Right cardiac atrium (tissue), 5 donors: ENCODE data around the gene FECH. TPM values are rescaled to one million over a fixed set of nuclear protein-coding genes. Genes with fewer than 3 reads are reported as not detected.
"Not testable (repeated sequence)": the region's sequence is repeated elsewhere in the genome, so short reads cannot be mapped to it uniquely, and the experiment has no call there.

ENCODE experiments used
- ATAC-seq, 2 donors: fragments of 200-7000 bp; cut with Tn5 transposase; one replicate each; pipeline versions ENCODE4 v1.8.0 to v1.9.1; 2020; ENCODE audit warnings: moderate library complexity in 2 of 2, mild to moderate bottlenecking in 1 of 2
- DNase-seq, 3 donors: peaks; one replicate each; pipeline ENCODE4 v3.0.0-alpha.2; 2020
- H3K27ac ChIP-seq: one replicate; pipeline ENCODE4 v1.5.1; 2013; ENCODE audit warnings: mild to moderate bottlenecking, low read length, control low read depth, moderate library complexity
- H3K27me3 ChIP-seq: one replicate; pipeline ENCODE4 v1.6.1; 2013; ENCODE audit not compliant: control insufficient read depth, insufficient read depth
- H3K4me1 ChIP-seq: one replicate; pipeline ENCODE4 v1.6.1; 2013; ENCODE audit warnings: low read length; ENCODE audit not compliant: control insufficient read depth, insufficient read depth
- H3K4me3 ChIP-seq: one replicate; pipeline ENCODE4 v1.5.1; 2013; ENCODE audit warnings: low read length, control low read depth
- H3K9me3 ChIP-seq: one replicate; pipeline ENCODE4 v1.6.1; 2013; ENCODE audit warnings: low read length; ENCODE audit not compliant: control insufficient read depth
- WGBS: extraction: QIAGEN DNeasy Blood & Tissue Kit; methylation state at CpG from one replicate; pipeline ENCODE4 v1.1.7; 2013; 5-methylcytosine and 5-hydroxymethylcytosine counted together
- intact Hi-C, 4 donors: fragments of 100-400 bp; cut with DNase I; formaldehyde crosslinking; loops; one replicate each; pipeline versions ENCODE4 v1.11.0 to v1.14.0; 2022 to 2023
- polyA plus RNA-seq: library from polyadenylated mRNA; stranded (reverse); fragments of 200-250 nt; gene quantifications from one replicate; pipeline ENCODE4 v1.2.3, GENCODE V29; 2013
- total RNA-seq, 4 donors: library from RNA; stranded (reverse); fragmentation: NEBNext Ultra II Directional; extraction: Animal tissue kit (Norgen Biotek cat#: 25700); gene quantifications; one replicate each; pipeline ENCODE4 v1.2.1, GENCODE V29; 2021
- donor health status: healthy with polysubstance abuse.
- donor health status: DM: no; HTN: yes; CAD: no.
- donor health status: DM: no; HTN: no; CAD: no.
- donor health status: DM: no; HTN: yes; CAD: no; lungs with severe emphysema.
- donor health status: DM: yes; HTN: yes; CAD: no.

FECH gene
- total and polyA plus RNA-seq, 5 donors: 7.6 to 30.6 (median 23.1) TPM

DNA sequence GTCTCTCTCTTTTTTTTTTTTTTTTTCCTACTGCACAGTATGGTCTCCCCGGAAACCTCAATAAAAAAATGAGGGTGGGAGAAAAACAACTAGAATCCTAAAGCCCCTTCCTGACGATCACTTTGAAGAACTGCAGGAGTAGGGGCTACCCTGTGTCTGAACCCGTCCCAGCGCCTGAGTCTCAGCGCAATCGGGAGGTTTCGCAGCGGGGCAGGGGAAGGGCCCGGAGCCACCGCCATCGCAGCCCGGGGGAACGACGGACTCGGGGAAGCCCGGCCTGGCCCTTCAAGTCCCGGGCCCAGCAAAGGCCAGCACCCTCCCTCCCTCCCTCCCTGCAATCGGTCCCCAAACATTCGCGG, 34.7 kb upstream of the FECH start:
- WGBS: under 1% methylated on average over 20 of the region's 20 CpGs
- intact Hi-C loops: no loop called here

DNA sequence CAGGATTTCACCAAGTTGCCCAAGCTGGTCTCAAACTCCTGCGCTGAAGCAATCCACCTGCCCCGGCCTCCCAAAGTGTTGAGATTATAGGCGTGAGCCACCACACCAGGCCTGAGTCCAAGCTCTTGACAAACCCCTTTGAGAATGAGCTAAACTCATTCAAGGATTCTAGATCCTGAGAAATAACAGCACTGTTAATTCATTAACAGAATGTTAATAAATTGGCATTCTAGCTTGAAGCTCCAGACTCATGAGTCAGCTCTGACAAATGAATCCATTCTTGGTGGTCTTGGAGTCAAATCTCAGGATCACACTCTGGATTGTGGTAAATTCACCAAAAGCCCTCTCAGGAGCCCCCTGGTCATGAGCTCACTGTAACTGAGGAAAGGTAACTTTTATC, 33.4 kb upstream of the FECH start:
- DNase-seq: no peak
- H3K27me3 ChIP-seq: no peaks in the 10 kb centered on the region
- H3K27ac ChIP-seq: no peak overlapping the region
- ATAC-seq: no peak
- no peaks in the 10 kb centered on the region for H3K4me1 ChIP-seq
- intact Hi-C loops: no loop called here
- 92% methylated on average over 3 of the region's 3 CpGs for WGBS
- H3K4me3 ChIP-seq: no peak overlapping the region
- no peaks in the 10 kb centered on the region for H3K9me3 ChIP-seq

More for the DNA sequence above, 34.7 kb upstream of the FECH start:
- ATAC-seq (peak; percentile 40 to 52), DNase-seq (peak in 1 of 3 donors; percentile 26)
- Histone ChIP-seq H3K4me1 (no peaks in the 10 kb centered on the region), H3K27ac (peak overlapping the region; percentile 83), H3K27me3 (no peaks in the 10 kb centered on the region), H3K9me3 (no peaks in the 10 kb centered on the region), H3K4me3 (peak overlapping the region; percentile 66)

DNA sequence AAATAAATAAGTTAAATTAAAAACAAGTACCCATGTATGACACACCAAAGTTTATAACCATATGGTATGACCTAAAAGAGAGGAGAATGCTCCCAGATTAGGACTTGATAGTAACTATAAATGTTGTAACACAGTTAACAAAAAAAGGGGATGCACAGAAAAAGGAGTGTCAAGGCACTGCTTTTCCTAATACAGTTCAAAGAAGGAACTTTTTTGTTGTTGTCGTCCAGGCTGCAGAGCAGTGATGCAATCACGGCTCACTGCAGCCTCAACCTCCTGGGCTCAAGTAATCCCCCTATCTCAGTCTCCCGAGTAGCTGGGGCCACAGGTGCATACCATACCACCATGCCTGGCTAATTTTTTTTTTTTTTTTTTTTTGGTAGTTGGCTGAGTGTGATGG, 32.4 kb upstream of the FECH start:
- Histone ChIP-seq H3K27ac (no peak overlapping the region), H3K4me1 (no peaks in the 10 kb centered on the region), H3K9me3 (no peaks in the 10 kb centered on the region), H3K4me3 (no peak overlapping the region), H3K27me3 (no peaks in the 10 kb centered on the region)
- ATAC-seq: no peak
- 73% methylated on average over 3 of the region's 3 CpGs for WGBS
- DNase-seq: no peak
- intact Hi-C loops: no loop called here

DNA sequence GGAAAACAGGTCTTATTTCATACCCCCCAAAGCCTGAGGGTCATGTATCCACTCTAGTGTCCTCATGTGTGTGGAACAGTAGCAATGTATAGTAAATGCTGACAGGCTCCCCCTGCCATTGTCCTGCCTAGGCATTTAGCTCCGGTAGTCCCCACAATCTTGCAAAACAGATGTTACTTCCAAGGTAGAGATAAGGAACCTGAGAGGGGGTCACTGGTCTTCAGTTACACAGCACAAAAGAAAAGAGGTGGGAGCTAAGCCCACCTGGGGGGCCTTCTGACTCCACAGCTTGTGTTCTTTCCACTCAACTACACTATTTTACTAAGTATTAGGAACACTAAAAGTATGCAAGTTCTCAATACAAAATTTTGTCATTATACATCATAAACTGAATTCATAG, 17.4 kb upstream of the FECH start:
- H3K27me3 ChIP-seq: no peaks in the 10 kb centered on the region
- WGBS: 45% methylated on average over 1 of the region's 1 CpG
- no peak overlapping the region for H3K27ac ChIP-seq
- no peaks in the 10 kb centered on the region for H3K9me3 ChIP-seq
- DNase-seq (no peak), ATAC-seq (no peak)
- H3K4me3 ChIP-seq: no peak overlapping the region
- no peaks in the 10 kb centered on the region for H3K4me1 ChIP-seq
- intact Hi-C loops: no loop called here

DNA sequence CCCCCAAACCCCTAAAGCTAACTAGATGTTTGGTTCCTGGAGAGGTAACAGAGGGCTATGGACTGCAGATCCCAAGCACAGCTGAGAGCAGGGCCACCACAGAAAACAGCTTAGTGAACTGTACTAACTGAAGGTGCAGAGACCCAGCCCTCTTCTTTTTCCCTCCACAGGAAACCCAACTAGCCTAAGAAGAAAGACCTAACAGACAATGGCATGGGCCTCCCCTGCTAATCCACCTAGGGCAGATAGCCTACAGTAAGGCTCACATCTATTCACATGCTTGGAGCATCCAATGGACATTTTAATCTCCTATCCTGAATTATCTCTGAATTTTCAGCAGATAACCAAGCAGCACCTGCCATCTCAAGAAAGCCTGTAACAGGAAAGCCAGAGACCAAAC, 8.8 kb upstream of the FECH start:
- intact Hi-C loops: no loop called here
- ATAC-seq (no peak), DNase-seq (no peak)
- Histone ChIP-seq H3K27me3 (no peaks in the 10 kb centered on the region), H3K9me3 (no peaks in the 10 kb centered on the region), H3K27ac (no peak overlapping the region), H3K4me3 (no peak overlapping the region), H3K4me1 (no peaks in the 10 kb centered on the region)

DNA sequence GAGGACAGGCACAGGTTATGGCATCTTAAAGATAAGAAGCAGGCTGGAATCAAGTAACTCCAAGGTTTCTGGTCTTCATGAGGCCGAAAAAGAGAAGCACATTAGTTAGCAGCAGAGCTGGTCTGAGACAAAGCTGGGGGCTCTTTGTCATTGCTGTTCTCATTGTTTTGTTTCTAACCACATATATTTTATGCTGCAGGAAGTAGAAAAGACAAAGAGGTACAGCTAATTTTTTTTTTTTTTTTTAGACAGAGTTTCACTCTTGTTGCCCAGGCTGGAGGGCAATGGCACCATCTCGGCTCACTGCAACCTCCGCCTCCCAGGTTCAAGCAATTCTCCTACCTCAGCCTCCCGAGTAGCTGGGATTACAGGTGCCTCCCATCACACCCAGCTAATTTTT, 6.2 kb upstream of the FECH start:
- 89% methylated on average over 4 of the region's 4 CpGs for WGBS
- H3K4me1 ChIP-seq, ATAC-seq, H3K27ac ChIP-seq, H3K9me3 ChIP-seq, DNase-seq, H3K4me3 ChIP-seq, intact Hi-C loops, H3K27me3 ChIP-seq: not testable (repeated sequence)

DNA sequence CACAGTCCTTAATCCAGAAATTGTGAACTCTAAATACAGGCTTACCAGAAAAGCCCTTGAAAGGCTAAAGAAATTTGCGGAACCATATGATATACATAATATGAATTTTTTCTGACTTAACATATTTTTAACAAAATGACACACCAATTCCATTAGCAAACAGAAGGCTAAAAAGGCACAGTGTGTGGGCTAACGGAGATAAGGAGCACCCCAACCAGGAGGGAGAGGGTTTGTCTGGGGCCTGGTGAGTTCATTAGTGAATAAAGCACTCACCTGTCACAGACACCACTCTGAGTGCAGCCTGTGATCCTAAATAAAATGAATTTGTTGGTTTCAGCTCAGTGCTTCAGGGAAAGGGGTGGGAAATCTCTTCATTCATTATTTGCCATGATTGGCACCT, 2.7 kb upstream of the FECH start:
- intact Hi-C loops: no loop called here
- Histone ChIP-seq H3K4me3 (no peak overlapping the region), H3K4me1 (peaks cover 3% of the 10 kb centered on the region), H3K27ac (no peak overlapping the region), H3K9me3 (no peaks in the 10 kb centered on the region), H3K27me3 (no peaks in the 10 kb centered on the region)
- no peak for ATAC-seq
- no peak for DNase-seq
- 80% methylated on average over 2 of the region's 2 CpGs for whole genome bisulfite sequencing

DNA sequence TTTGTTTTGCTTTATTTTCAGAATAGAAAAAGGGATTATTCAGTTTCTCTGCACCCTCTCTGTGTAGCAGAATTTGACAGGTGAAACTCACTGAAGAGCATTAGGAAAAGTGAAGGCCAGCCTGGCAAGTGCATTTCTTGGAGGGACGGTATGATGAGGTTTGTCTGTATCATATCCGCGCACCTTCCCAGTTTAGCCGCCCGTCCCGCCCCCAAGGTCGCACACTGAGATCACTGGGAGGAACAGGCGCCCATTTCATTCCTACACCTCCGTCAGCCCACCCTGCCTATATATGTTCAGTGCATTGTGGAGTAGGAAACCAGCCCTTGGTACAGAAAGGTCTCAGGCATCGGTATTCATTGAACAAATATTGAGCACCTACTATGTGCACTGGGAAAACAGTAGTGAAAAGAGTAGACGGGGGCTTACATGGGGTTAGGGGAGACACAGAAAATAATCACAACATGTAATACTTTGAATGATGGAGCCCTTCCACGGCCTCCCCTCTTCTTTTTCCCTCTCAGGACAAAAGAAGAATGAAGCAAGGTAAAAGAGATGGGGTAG, 678 bp upstream of the FECH start:
- WGBS: 81% methylated on average over 12 of the region's 12 CpGs
- Histone ChIP-seq H3K27ac (no peak overlapping the region), H3K27me3 (no peaks in the 10 kb centered on the region), H3K4me3 (peak overlapping the region; percentile 63), H3K4me1 (peaks cover 3% of the 10 kb centered on the region), H3K9me3 (no peaks in the 10 kb centered on the region)
- no peak for DNase-seq
- intact Hi-C loops: no loop called here
- ATAC-seq: no peak

DNA sequence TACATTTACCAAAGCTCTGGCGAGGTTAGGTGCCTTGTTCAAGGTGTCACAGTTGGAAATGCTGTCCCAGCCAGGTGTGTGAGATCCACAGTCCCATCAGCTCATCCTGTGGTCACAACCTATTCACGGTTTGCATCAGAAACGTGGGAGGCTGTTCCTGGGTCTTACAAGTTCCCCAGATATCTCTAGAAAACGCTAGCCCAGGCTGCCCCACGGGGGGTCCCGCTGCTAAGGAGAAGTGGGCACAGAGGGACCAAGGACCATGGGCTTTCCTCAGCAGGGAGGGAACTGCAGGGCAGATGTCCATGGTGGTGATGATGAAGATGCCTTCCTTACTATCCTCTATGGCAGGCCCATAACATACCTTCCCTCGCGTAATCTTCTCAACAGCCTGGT, 649 bp downstream of the FECH start:
- no peaks in the 10 kb centered on the region for H3K27me3 ChIP-seq
- ATAC-seq (peak in 1 of 2 donors; percentile 12), DNase-seq (peak in 1 of 3 donors; percentile 33)
- H3K27ac ChIP-seq: no peak overlapping the region
- H3K4me1 ChIP-seq: peaks cover 3% of the 10 kb centered on the region
- intact Hi-C loops: no loop called here
- WGBS: 22% methylated on average over 8 of the region's 8 CpGs
- H3K4me3 ChIP-seq: peak overlapping the region; percentile 63
- no peaks in the 10 kb centered on the region for H3K9me3 ChIP-seq

DNA sequence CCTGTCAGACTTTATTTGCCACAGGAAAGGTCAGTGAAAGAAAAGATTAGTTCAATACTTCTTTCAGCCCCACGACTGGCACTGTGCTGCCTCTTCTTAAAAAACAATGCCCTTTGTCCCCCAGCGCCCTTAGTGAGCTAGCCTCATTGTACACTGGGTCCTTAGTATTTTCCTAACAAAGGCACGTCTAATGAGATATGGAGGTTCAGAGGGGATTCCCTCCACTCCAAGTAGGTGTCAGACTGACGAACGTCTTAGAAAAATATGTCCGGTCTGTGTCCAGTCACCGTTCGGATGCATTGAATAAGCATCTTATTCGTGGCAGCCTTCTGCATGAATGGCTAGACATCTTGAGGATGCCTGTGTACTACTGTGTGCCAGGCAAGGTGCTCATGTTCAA, 1.1 kb downstream of the FECH start:
- Histone ChIP-seq H3K27me3 (no peaks in the 10 kb centered on the region), H3K9me3 (no peaks in the 10 kb centered on the region), H3K4me3 (peak overlapping the region; percentile 63), H3K4me1 (peaks cover 3% of the 10 kb centered on the region), H3K27ac (no peak overlapping the region)
- ATAC-seq (no peak), DNase-seq (no peak)
- intact Hi-C loops: no loop called here
- WGBS: 51% methylated on average over 9 of the region's 9 CpGs

DNA sequence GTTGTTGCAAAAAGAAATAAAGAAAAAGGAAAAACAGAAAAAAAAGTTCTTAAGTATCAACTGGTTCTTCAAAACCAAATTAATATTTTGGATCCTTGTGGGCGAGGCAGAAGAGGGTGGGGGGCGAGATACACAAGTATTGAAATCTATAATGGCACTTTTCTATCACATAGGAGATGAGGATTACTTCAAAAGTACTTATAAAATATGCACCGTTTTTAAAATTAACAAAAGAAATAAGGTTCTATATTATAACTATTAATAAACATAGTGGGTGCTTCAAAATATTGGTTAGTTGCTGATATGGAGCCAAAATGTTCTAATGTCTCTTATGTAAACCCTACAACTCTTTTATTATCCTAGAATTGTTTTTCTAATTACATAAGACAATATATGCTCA, 2.1 kb downstream of the FECH start:
- Histone ChIP-seq H3K27me3 (no peaks in the 10 kb centered on the region), H3K9me3 (no peaks in the 10 kb centered on the region), H3K4me3 (no peak overlapping the region), H3K4me1 (peaks cover 3% of the 10 kb centered on the region), H3K27ac (no peak overlapping the region)
- no peak for DNase-seq
- ATAC-seq: no peak
- intact Hi-C loops: no loop called here
- WGBS: 98% methylated on average over 3 of the region's 3 CpGs

DNA sequence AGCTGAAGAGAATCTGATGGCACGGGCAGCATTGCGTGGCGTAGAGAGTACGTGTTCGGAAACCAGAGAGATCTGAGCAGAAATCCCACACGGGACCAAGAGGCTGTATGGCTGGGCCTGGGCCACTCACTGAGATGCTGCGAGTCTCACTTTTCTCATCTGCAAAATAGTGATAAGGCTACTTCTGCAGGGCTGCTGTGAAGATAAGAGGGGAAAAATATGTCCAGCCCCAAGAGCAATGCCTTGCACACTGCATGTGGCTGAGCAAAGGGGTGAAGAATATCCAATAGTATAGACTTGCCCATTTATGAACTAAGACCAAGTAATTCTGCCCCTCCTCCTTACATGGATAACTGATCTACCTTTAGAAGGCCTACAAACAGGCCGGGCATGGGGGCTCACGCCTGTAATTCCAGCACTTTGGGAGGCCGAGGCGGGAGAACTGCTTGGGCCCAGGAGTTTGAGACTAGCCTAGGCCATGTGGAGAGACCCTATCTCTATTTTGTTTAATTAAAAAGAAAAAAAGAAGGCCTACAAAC, 3.1 kb downstream of the FECH start:
- Histone ChIP-seq H3K4me3 (no peak overlapping the region), H3K9me3 (no peaks in the 10 kb centered on the region), H3K27ac (no peak overlapping the region), H3K4me1 (peaks cover 3% of the 10 kb centered on the region), H3K27me3 (no peaks in the 10 kb centered on the region)
- intact Hi-C loops: no loop called here
- ATAC-seq: no peak
- WGBS: 85% methylated on average over 11 of the region's 11 CpGs
- no peak for DNase-seq
